GM18868 (cell line): Measurements from ENCODE around the gene PMEL.

ENCODE experiments used
- ATAC-seq: cut with Tn5 transposase; IDR thresholded peaks from one replicate; pipeline ENCODE4 v1.9.1; 2021; ENCODE audit warnings: mild to moderate bottlenecking, moderate library complexity; ENCODE audit not compliant: unreplicated experiment

Gene PMEL

DNA sequence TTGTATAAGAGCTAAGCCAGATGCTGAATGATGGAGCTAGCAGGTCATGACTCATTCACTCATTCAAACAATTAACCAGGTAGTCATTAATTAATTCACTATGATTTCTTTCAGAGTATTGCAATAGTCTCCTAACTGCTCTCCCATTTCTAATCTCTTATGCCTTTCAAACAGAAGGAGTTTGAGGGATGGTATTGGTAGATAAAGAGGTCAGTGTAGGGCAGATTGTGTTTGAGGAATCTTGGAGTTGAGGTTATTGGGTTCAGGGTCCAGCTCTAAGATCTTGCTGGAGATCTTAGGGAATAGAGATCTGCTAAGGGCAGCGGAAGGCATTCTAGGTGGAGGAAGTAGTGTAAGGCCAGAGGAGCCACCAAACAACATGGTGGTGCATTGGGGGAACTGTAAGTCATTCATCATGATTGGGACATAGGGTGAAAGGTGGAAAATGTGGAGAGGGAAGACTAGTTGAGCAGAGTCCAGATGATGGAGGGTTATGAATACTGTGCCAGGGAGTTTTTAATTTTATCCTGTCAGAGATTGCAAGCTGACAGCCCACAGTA is 23.2 kb downstream of the PMEL start:
- no peak for ATAC-seq

GRCh38 chr12:55942055-55942454 is 23.8 kb downstream of the PMEL start:
- no peak for ATAC-seq

DNA sequence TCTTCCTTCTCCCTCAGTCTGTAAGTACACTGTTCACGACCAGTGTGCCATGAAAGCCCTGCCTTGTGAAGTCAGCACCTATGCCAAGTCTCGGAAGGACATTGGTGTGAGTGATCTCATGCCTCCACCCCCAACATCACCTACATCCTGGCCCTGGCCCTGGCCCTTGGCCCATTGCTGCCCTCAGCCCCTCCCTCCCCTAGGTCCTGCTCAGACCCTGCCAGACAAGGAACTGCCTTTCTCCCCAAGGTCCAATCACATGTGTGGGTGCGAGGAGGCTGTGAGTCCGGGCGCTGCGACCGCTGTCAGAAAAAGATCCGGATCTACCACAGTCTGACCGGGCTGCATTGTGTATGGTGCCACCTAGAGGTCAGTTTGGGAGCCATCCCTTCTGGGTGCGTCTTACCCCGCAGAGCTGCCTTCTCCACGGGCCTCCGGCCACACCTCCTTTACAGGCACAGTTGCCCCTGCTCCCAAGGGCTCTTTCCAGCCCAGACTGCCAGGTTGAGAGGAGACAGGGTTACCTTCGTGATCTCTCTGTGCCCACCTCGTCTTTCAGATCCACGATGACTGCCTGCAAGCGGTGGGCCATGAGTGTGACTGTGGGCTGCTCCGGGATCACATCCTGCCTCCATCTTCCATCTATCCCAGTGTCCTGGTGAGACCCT is 25.6 kb downstream of the PMEL start:
- ATAC-seq, result peak; percentile 99

- no peak for ATAC-seq
Measured at GRCh38 chr12:55938826-55939501, 26.9 kb downstream of the PMEL start.

- ATAC-seq, result no peak
Measured at GRCh38 chr12:55937981-55938380, 27.9 kb downstream of the PMEL start.

DNA sequence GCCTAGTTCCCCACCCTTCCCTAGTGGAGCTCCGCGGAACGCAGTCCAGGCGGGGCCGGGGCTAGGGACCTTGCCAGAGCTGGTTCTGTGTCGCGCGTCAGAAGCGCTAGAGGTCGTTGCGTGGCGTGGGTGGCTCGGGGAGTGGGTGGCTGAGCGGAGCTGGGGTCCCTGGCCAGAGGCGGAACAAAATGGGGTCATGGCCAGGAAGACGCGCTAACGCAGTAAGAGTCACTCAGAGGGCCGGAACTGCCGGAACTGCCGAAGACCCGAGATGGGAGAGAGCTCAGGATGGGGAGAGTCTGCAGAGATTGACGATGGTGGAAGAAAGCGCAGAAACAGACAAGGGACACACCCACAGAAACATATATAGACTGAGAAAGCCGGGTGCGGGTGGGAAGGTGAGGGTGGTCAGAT is 30.1 kb downstream of the PMEL start:
- no peak for ATAC-seq

DNA sequence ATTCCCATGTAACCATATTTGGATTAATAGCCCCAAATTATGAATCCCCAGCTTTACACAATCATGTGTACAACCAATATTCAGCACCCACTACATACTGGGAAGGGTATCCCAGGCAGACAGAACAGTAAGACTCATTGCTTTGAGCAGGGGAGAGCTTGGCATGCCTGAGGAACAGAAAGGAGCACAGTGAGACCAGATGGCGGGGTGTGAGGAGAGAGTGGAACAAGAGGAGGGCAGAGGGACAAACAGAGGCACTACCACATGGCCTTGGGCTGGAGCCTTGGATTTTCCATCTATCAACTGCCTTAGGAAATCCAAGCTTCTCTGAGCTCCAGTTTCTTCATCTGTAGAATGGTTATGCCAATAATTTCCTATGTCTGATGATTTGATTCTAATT is 31.1 kb downstream of the PMEL start:
- no peak for ATAC-seq

DNA sequence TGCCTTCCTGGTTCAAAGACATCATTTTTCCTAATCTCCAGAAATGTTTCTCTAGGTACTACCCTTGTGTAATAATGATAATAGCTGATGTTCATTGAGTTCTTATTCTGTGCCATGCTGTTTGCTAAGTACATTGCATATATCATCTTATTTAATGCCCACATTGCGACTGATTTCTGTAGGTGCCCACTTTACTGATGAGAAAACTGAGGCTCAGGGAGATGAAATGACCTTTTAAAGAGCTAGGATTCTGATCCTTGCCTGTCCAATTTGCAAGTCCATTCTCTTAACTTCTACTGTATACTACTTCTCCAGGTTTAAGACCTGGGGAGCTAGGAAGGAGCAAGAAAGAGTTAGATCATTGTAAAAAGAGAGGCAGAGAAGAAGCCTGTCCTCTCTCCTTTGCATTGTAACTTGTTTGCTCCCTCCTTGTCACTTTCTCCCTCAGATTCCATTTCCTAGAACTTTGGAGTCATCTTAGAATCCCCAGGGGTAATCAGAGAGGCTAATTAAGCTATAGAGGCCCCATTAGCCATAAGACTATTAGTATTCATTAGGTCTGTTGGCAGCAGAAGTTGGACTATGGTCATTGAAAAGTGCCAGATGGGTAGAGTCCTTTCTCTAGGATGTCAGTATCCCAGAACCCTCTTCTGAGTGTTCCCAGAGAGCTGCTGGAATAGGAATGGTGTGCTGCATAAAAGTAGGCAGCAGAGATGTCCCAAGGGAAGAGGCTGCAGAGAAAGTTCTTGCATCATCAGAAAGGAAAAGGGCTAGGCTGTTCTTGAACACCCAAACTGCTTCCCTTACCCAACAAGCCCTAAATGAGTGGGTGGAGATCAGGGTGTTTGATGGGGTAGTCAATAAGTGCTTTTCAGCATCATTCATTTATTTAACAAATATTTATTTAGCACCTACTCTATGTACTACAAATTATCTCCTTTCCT is 31.8 kb downstream of the PMEL start:
- no peak for ATAC-seq

DNA sequence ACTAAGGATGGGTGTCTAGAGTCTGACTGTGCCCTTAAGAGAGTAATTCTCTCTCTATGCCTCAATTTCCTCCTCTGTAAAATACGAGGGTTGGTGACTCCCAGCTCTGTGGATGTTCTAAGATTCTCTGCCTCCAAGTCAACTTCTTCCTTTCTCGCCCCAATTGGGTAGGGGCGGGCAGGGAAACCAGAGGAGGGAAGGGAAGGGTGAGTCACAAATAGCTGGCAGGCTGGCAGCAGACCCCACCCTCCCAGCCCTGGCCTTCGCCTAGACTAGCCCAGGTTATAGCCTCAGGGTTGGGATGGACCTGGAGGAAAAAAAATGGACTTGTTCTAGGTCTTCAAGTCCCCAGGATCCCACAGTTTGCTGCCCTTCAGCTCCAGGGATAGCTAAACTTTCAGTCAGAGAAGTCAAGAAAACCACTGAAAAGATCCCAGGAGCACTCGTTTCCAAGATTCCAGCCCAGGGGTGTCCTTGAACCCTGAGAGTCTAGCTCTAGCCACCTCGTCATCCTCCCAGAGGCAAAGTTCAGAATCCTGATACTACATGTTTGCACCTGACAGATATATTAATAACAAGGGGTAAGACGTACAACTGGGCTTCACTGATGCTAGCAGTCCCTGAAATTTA is 32.6 kb downstream of the PMEL start:
- no peak for ATAC-seq

- no peak for ATAC-seq
Measured at GRCh38 chr12:55932551-55932910, 33.3 kb downstream of the PMEL start.

GRCh38 chr12:55931780-55932550 is 33.9 kb downstream of the PMEL start:
- ATAC-seq, result no peak

- ATAC-seq, result no peak
Measured at GRCh38 chr12:55931317-55931779, 34.5 kb downstream of the PMEL start.

- no peak for ATAC-seq
Measured at GRCh38 chr12:55930771-55931316, 35.0 kb downstream of the PMEL start, which contains the start of gene DGKA. TSS of gene DGKA (plus strand) at chr12:55931162. CDS start at chr12:55936504, 5,342 bp downstream.

DNA sequence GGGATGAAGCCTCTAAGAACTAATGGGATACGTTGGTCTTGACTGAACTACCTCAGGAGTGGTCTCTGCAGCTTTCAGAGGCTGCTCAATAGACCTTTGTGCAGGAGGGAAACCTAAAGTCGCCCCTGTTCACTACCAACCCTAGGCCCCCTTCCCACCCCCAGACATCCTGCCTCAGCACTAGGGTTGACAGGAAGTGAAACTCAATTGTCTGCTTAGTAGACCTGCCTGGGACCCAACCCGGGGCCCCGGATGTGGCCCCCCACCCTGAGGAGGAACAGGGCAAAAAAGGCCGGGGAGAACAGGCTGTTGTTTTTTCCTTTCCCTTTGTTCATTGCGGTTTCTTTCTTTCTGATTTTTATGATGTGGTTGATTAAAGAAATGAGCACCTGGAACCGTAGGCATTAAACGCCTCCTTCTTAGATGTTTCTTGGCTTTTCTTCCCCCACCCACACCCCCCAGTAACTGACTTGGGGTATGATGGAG is 36.5 kb downstream of the PMEL start:
- ATAC-seq, result peak; percentile 50

DNA sequence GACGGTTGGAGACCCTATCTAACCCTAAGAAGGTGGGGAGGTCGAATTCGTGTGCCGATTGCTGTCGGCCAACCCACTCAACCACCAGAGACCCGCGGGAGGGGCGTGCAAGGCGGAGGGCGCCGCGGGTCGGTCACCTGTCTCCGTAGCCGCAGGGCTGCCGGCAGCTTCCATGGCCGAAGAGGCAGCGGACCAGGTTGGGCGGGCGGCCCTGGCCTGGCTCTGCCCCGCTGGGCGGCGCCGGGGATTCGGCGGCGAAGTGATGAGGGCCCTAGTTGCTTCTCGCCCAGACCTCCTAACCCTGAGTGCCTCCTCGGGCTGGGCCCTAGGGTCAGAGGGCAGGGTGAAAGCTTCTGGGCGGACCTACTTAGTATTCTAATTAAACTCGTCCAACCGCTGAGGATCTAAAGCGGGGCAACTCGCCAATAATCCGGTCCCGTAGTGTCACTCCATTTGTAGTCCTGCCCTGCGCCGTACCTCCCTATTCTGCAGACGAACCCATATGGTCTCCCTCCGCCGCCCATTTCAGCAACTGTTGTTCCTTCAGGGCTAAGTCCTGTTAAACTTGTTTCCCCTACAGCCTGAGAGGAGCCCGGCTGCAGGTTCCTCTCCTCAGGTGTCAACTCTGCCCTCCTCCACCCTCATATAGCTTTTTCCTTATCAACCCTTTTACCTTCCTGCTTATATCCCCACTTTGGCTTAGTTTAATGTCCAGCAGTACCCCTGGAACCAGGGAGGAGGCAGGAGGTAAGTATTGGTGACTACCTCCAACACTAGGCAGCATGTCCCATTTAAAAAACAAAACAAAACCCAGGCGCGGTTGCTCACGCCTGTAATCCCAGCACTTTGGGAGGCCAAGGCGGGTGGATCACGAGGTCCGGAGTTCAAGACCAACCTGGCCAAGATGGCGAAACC is 38.0 kb downstream of the PMEL start, which contains the start of gene PYM1:
PYM1 (minus strand) TSS at position 307 of the 915 bp plus-strand sequence; CDS start at position 174, 133 bp downstream.
- peak; percentile 18 for ATAC-seq

DNA sequence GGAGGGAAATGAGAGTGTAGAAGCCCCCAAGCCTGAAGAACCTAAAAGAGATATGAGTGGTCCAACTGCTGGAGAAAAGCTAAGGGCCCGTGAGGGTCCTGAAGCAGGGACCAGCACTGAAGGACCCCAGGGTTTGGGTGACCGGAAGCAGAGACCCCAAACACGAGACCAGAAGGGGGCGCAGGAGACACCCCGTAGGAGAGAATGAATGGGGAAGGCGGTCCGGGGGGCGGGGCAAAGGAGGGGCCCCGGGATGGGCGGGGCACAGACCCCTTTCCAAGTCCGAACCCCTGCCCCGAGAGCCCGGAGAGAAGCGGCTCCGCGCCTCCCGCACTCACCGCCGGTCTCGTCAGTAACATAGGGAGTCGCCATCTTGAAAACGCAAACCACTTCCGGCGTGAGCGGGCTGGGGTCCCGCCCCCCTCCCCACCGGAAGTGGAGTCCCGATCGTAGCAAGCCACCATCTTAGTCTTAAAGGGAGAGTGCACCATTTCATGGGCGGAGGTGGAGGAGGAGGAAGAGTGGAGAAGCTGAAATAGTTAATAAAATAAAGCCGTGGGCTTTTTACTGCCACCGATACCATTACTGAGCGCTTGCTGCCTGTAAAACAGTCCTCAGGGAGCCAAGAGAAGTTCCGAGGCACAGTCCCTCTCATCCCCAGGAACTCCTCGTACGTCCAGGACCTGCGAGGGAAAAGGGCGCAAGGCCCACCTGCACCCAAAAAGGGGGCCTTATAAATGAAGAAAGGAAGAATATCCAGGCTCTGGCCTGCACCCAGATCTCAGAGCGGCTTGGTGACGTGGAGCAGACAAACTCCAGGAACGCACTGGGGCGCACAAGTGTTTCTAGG is 38.9 kb downstream of the PMEL start:
- peak; percentile 42 for ATAC-seq
